ENCODE measurements around the gene STK32C.

- TF ChIP-seq CTCF (IDR thresholded peaks at IDR 0.05) (no peak), ZFX (IDR thresholded peaks at IDR 0.05; ENCODE audit: borderline replicate concordance) (no peak)
Measured at GRCh38 chr10:132266594-132267161, 41.1 kb downstream of the STK32C start.

Measured in 22Rv1 (cell line).